Measurements from ENCODE around the gene PTPRZ1.

DNA sequence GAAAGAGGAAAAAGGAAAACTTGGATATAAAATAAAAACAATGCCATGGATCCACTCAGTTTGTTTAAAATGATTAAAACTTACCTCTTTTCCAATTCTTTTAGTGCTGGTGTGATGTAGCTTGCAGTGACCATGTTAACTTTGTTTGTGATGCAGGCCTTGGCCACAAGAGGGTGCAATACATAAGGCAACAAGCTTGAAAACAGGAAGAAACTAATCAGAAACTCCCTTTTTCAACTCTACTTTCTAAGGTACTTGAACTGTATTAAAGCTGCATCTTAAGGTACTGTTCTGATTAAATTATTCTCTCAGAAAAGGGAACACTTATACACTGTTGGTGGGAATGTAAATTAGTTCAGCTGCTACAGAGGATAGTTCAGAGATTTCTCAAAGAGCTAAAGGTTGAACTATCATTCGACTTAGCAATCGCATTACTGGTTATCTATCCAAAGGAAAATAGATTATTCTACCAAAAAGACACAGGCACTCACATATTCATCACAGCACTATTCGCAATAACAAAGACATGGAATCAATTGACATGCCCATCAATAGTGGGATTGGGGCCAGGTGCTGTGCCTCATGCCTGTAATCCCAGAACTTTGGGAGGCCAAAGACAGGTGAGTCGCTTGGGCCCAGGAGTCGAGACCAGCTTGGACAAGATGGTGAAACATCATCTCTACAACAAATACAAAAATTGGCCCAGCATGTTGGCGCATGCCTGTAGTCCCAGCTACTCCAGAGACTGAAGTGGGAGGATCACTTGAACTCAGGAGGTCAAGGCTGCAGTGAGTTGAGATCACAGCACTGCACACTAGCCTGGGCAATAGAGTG lies 220.2 kb downstream of the PTPRZ1 start:
- no peak for TF ChIP-seq NR3C1 (IDR thresholded peaks at IDR 0.05)
- no peak for TF ChIP-seq BHLHE40 (IDR thresholded peaks at IDR 0.05; ENCODE audit: low read depth, low read length)
- TF ChIP-seq CHD4 (IDR thresholded peaks at IDR 0.05; ENCODE audit: borderline replicate concordance), result no peak
- no peak for TF ChIP-seq JUNB (IDR thresholded peaks at IDR 0.05)
